Stimulated activated naive B cell treated with anti-CD40 and anti-IgM and Interleukin-4, amounts not matched to agents 10 μg/mL and 1 μg/mL and 100 μg/mL, for 72 hours (primary cell): ENCODE measurements around the gene AFF1.
A peak's percentile ranks its signal among the peaks of the same experiment; 100 is the strongest.

Source experiments
- ATAC-seq, 2 donors: fragments of 150-1000 bp; cut with Tn5 transposase; replicated peaks; 2 replicates each; pipeline ENCODE4 v1.10.0; 2021; ENCODE audit warnings: moderate library complexity in 1 of 2
- DNase-seq: peaks from one replicate; pipeline ENCODE4 v3.0.0; 2021
- H3K27ac Mint-ChIP-seq: one replicate; pipeline ENCODE4 v1.8.0; 2022; ENCODE audit warnings: mild to moderate bottlenecking, mixed read lengths
- H3K27me3 Mint-ChIP-seq, 2 donors: one replicate each; pipeline ENCODE4 v1.8.0; 2022; ENCODE audit warnings: mixed read lengths in 2 of 2
- H3K36me3 Mint-ChIP-seq, 2 donors: one replicate each; pipeline ENCODE4 v1.8.0; 2022; ENCODE audit warnings: mixed read lengths in 2 of 2, mild to moderate bottlenecking in 1 of 2
- H3K4me1 Mint-ChIP-seq, 2 donors: one replicate each; pipeline ENCODE4 v1.8.0; 2022; ENCODE audit warnings: mixed read lengths in 2 of 2, mild to moderate bottlenecking in 1 of 2
- H3K4me3 Mint-ChIP-seq, 2 donors: one replicate each; pipeline ENCODE4 v1.8.0; 2022; ENCODE audit warnings: mild to moderate bottlenecking in 2 of 2, mixed read lengths in 2 of 2, moderate library complexity in 1 of 2
- H3K9me3 Mint-ChIP-seq, 2 donors: one replicate each; pipeline ENCODE4 v1.8.0; 2022; ENCODE audit warnings: mixed read lengths in 2 of 2, mild to moderate bottlenecking in 1 of 2

The AFF1 gene

GRCh38 chr4:86909546-86910295, 25.1 kb upstream of the AFF1 start:
- Mint-ChIP-seq H3K27ac (no peak overlapping the region), H3K36me3 (no peaks in the 10 kb centered on the region), H3K4me3 (no peak overlapping the region), H3K9me3 (no peaks in the 10 kb centered on the region), H3K27me3 (no peaks in the 10 kb centered on the region), H3K4me1 (peaks cover 22 to 44% of the 10 kb centered on the region in 2 donors)
- DNase-seq (no peak), ATAC-seq (peak in 1 of 2 donors; percentile 26)

GRCh38 chr4:86910369-86910768, 24.4 kb upstream of the AFF1 start:
- Mint-ChIP-seq H3K27ac (no peak overlapping the region), H3K27me3 (no peaks in the 10 kb centered on the region), H3K9me3 (no peaks in the 10 kb centered on the region), H3K4me1 (peaks cover 22 to 44% of the 10 kb centered on the region in 2 donors), H3K4me3 (no peak overlapping the region), H3K36me3 (peaks cover 0 to 3% of the 10 kb centered on the region in 2 donors)
- no peak for ATAC-seq
- no peak for DNase-seq

- Mint-ChIP-seq H3K27me3 (no peaks in the 10 kb centered on the region), H3K4me3 (no peak overlapping the region), H3K27ac (peak overlapping the region; percentile 60), H3K9me3 (no peaks in the 10 kb centered on the region), H3K36me3 (peaks cover 0 to 3% of the 10 kb centered on the region in 2 donors), H3K4me1 (peaks cover 22 to 44% of the 10 kb centered on the region in 2 donors)
- DNase-seq = no peak
- peak; percentile 72 to 75 for ATAC-seq
Measured at GRCh38 chr4:86910820-86911684, 23.8 kb upstream of the AFF1 start.

- Mint-ChIP-seq H3K36me3 (peaks cover 0 to 7% of the 10 kb centered on the region in 2 donors), H3K27ac (no peak overlapping the region), H3K4me1 (peaks cover 10 to 27% of the 10 kb centered on the region in 2 donors), H3K4me3 (no peak overlapping the region), H3K9me3 (no peaks in the 10 kb centered on the region), H3K27me3 (no peaks in the 10 kb centered on the region)
- no peak for DNase-seq
- no peak for ATAC-seq
Measured at GRCh38 chr4:86916392-86916791, 18.4 kb upstream of the AFF1 start.

- Mint-ChIP-seq H3K27ac (no peak overlapping the region), H3K4me1 (peaks cover 11 to 25% of the 10 kb centered on the region in 2 donors), H3K27me3 (no peaks in the 10 kb centered on the region), H3K9me3 (no peaks in the 10 kb centered on the region), H3K36me3 (peaks cover 0 to 7% of the 10 kb centered on the region in 2 donors), H3K4me3 (no peak overlapping the region)
- ATAC-seq (no peak), DNase-seq (no peak)
Measured at GRCh38 chr4:86917212-86918039, 17.4 kb upstream of the AFF1 start.

GRCh38 chr4:86918539-86919072, 16.2 kb upstream of the AFF1 start:
- Mint-ChIP-seq H3K4me3 (peak overlapping the region in 1 of 2 donors; percentile 45), H3K9me3 (no peaks in the 10 kb centered on the region), H3K36me3 (peaks cover 0 to 7% of the 10 kb centered on the region in 2 donors), H3K27ac (peak overlapping the region; percentile 70), H3K4me1 (peaks cover 12 to 29% of the 10 kb centered on the region in 2 donors), H3K27me3 (no peaks in the 10 kb centered on the region)
- ATAC-seq (peak; percentile 54 to 76), DNase-seq (no peak)

GRCh38 chr4:86919561-86920223, 15.1 kb upstream of the AFF1 start:
- no peak for ATAC-seq
- no peaks in the 10 kb centered on the region for H3K9me3 Mint-ChIP-seq
- H3K27ac Mint-ChIP-seq = peak overlapping the region; percentile 0

GRCh38 chr4:86921608-86922252, 13.1 kb upstream of the AFF1 start:
- H3K4me1 Mint-ChIP-seq = peaks cover 12 to 29% of the 10 kb centered on the region in 2 donors
- H3K27ac Mint-ChIP-seq = no peak overlapping the region
- H3K4me3 Mint-ChIP-seq = no peak overlapping the region
- no peaks in the 10 kb centered on the region for H3K9me3 Mint-ChIP-seq
- no peaks in the 10 kb centered on the region for H3K27me3 Mint-ChIP-seq
- ATAC-seq (no peak), DNase-seq (no peak)
- H3K36me3 Mint-ChIP-seq = peaks cover 0 to 4% of the 10 kb centered on the region in 2 donors

More at GRCh38 chr4:86919561-86920223, 15.1 kb upstream of the AFF1 start:
- Mint-ChIP-seq H3K27me3 (no peaks in the 10 kb centered on the region), H3K4me3 (no peak overlapping the region), H3K4me1 (peaks cover 12 to 29% of the 10 kb centered on the region in 2 donors), H3K36me3 (peaks cover 0 to 7% of the 10 kb centered on the region in 2 donors)
- DNase-seq = no peak

GRCh38 chr4:86924811-86925210, 10.0 kb upstream of the AFF1 start:
- Mint-ChIP-seq H3K4me1 (peaks cover 21 to 28% of the 10 kb centered on the region in 2 donors), H3K27me3 (no peaks in the 10 kb centered on the region), H3K4me3 (no peak overlapping the region), H3K9me3 (no peaks in the 10 kb centered on the region), H3K36me3 (peaks cover 2 to 3% of the 10 kb centered on the region in 2 donors), H3K27ac (peak overlapping the region; percentile 32)
- DNase-seq (no peak), ATAC-seq (no peak)

GRCh38 chr4:86926435-86927086, 8.2 kb upstream of the AFF1 start:
- ATAC-seq (no peak), DNase-seq (no peak)
- H3K27ac Mint-ChIP-seq = no peak overlapping the region
- H3K27me3 Mint-ChIP-seq = no peaks in the 10 kb centered on the region
- H3K4me3 Mint-ChIP-seq = no peak overlapping the region
- H3K4me1 Mint-ChIP-seq = peaks cover 19 to 35% of the 10 kb centered on the region in 2 donors
- no peaks in the 10 kb centered on the region for H3K9me3 Mint-ChIP-seq
- peaks cover 5 to 7% of the 10 kb centered on the region in 2 donors for H3K36me3 Mint-ChIP-seq

- ATAC-seq (peak; percentile 78 to 79), DNase-seq (no peak)
- Mint-ChIP-seq H3K4me3 (peak overlapping the region; percentile 77), H3K36me3 (peaks cover 5 to 7% of the 10 kb centered on the region in 2 donors), H3K4me1 (peaks cover 18 to 28% of the 10 kb centered on the region in 2 donors), H3K27me3 (no peaks in the 10 kb centered on the region), H3K27ac (peak overlapping the region; percentile 62), H3K9me3 (no peaks in the 10 kb centered on the region)
Measured at GRCh38 chr4:86927843-86928395, 6.9 kb upstream of the AFF1 start.
